Smooth muscle cell (in vitro differentiated cells): Measurements from ENCODE around the gene SERAC1. TPM values are rescaled to one million over a fixed set of nuclear protein-coding genes. Genes with fewer than 3 reads are reported as not detected.

Experiments used
- DNase-seq: peaks from one replicate; lab custom pipeline; 2025; ENCODE audit not compliant: unreplicated experiment; lab: John Stamatoyannopoulos, UW
- H2AFZ ChIP-seq: fragments of 200-600 bp; sonication (generic); 2 replicates; pipeline ENCODE4 v1.6.0; 2016; ENCODE audit warnings: antibody characterized with exemption, low read depth, mild to moderate bottlenecking
- H3F3A ChIP-seq: fragments of 200-600 bp; sonication (generic); 2 replicates; pipeline ENCODE4 v1.6.0; 2017; ENCODE audit warnings: antibody characterized with exemption, low read depth
- H3K27ac ChIP-seq: fragments of 200-600 bp; sonication (generic); 2 replicates; pipeline ENCODE4 v1.5.1; 2016; ENCODE audit warnings: low read depth, mild to moderate bottlenecking
- H3K27me3 ChIP-seq: fragments of 200-600 bp; sonication (generic); 2 replicates; pipeline ENCODE4 v1.6.1; 2016; ENCODE audit warnings: low read depth, mild to moderate bottlenecking
- H3K36me3 ChIP-seq: fragments of 200-600 bp; sonication (generic); 2 replicates; pipeline ENCODE4 v1.5.1; 2016; ENCODE audit warnings: low read depth
- H3K4me1 ChIP-seq: fragments of 200-600 bp; sonication (generic); 2 replicates; pipeline ENCODE4 v1.5.1; 2016; ENCODE audit warnings: low read depth
- H3K4me2 ChIP-seq: fragments of 200-600 bp; sonication (generic); 2 replicates; pipeline ENCODE4 v1.6.0; 2016; ENCODE audit warnings: mild to moderate bottlenecking
- H3K4me3 ChIP-seq: fragments of 200-600 bp; sonication (generic); 2 replicates; pipeline ENCODE4 v1.5.1; 2016; ENCODE audit warnings: mild to moderate bottlenecking
- H3K79me2 ChIP-seq: fragments of 200-600 bp; sonication (generic); 2 replicates; pipeline ENCODE4 v1.6.0; 2016; ENCODE audit warnings: low read depth, mild to moderate bottlenecking
- H3K9ac ChIP-seq: fragments of 200-600 bp; sonication (generic); 2 replicates; pipeline ENCODE4 v1.6.0; 2016; ENCODE audit warnings: low read depth
- H3K9me3 ChIP-seq: fragments of 200-600 bp; sonication (generic); replicated peaks from 2 replicates; pipeline ENCODE4 v1.5.1; 2016; ENCODE audit warnings: low read depth
- H4K20me1 ChIP-seq: fragments of 200-600 bp; sonication (generic); 2 replicates; pipeline ENCODE4 v1.6.0; 2016; ENCODE audit warnings: low read depth
- WGBS: methylation state at CpG from one replicate; pipeline ENCODE4 v1.1.7; 2016; ENCODE audit warnings: low lambda C conversion rate; 5-methylcytosine and 5-hydroxymethylcytosine counted together
- polyA plus RNA-seq: library from polyadenylated mRNA; unstranded; fragments of >200 nt; fragmentation: Nextera tagmentation; extraction: Ambion mirVana; gene quantifications from 2 replicates; pipeline ENCODE4 v1.2.1, GENCODE V29; 2016
- total RNA-seq: library from RNA; depleted of rRNA; stranded (reverse); fragments of >200 nt; gene quantifications from 2 replicates; pipeline ENCODE4 v1.2.3, GENCODE V29; 2014
- TF ChIP-seq, protein P1 (sequence below): fragments of 200-600 bp; sonication (generic); IDR thresholded peaks from 2 replicates; pipeline ENCODE4 v1.5.1; 2017; ENCODE audit warnings: borderline replicate concordance, mild to moderate bottlenecking, antibody characterized with exemption; ENCODE audit not compliant: insufficient read depth, poor library complexity, severe bottlenecking

SERAC1 gene
- total and polyA plus RNA-seq, 2 experiments from 2014 or later, result 2.6 to 5.6 TPM

DNA sequence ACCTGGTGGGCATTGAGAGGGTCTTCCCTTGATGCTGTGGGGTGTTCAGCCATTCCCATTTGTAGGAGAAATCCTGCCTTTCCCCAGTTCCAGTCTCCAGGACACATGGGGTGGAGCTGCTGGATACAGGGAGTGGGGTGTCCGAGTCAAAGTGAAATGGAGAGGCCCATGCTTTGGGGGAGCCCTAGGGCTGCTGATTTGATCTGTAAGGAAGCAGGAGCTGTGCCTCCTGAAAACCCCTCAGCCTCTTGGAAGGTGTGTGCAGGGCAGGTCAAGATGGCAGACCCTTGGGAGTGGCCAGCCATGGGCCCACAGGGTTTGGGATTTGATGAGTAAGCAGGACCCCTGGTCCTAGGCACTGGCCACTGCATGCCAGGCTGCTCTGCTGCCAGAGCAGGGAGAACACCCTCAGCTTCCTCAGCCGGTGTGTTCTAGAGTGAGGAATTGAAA lies 82.0 kb downstream of the SERAC1 start:
- no peaks in the 10 kb centered on the region for H3K79me2 ChIP-seq
- H3K4me2 ChIP-seq, result no peak overlapping the region
- TF ChIP-seq, protein P1, sequence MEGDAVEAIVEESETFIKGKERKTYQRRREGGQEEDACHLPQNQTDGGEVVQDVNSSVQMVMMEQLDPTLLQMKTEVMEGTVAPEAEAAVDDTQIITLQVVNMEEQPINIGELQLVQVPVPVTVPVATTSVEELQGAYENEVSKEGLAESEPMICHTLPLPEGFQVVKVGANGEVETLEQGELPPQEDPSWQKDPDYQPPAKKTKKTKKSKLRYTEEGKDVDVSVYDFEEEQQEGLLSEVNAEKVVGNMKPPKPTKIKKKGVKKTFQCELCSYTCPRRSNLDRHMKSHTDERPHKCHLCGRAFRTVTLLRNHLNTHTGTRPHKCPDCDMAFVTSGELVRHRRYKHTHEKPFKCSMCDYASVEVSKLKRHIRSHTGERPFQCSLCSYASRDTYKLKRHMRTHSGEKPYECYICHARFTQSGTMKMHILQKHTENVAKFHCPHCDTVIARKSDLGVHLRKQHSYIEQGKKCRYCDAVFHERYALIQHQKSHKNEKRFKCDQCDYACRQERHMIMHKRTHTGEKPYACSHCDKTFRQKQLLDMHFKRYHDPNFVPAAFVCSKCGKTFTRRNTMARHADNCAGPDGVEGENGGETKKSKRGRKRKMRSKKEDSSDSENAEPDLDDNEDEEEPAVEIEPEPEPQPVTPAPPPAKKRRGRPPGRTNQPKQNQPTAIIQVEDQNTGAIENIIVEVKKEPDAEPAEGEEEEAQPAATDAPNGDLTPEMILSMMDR, result no peak
- H3K36me3 ChIP-seq, result peaks cover 5% of the 10 kb centered on the region
- no peak overlapping the region for H3K4me3 ChIP-seq
- H3K27me3 ChIP-seq, result no peaks in the 10 kb centered on the region
- no peak overlapping the region for H3K9ac ChIP-seq
- no peaks in the 10 kb centered on the region for H4K20me1 ChIP-seq
- WGBS, result 87% methylated on average over 2 of the region's 2 CpGs
- no peaks in the 10 kb centered on the region for H3K9me3 ChIP-seq
- H3K4me1 ChIP-seq, result no peaks in the 10 kb centered on the region
- H2AFZ ChIP-seq, result no peak overlapping the region
- H3K27ac ChIP-seq, result no peak overlapping the region
- no peak for DNase-seq
- H3F3A ChIP-seq, result no peaks in the 10 kb centered on the region

- H3F3A ChIP-seq, result no peaks in the 10 kb centered on the region
- no peak overlapping the region for H2AFZ ChIP-seq
- H3K9ac ChIP-seq, result no peak overlapping the region
- no peak overlapping the region for H3K4me2 ChIP-seq
- no peak overlapping the region for H3K4me3 ChIP-seq
- H4K20me1 ChIP-seq, result no peaks in the 10 kb centered on the region
- H3K79me2 ChIP-seq, result no peaks in the 10 kb centered on the region
- TF ChIP-seq, protein P1, result no peak
- DNase-seq, result no peak
- 93% methylated on average over 21 of the region's 21 CpGs for WGBS
- H3K27me3 ChIP-seq, result no peaks in the 10 kb centered on the region
- peaks cover 5% of the 10 kb centered on the region for H3K36me3 ChIP-seq
- H3K27ac ChIP-seq, result no peak overlapping the region
- no peaks in the 10 kb centered on the region for H3K4me1 ChIP-seq
- no peaks in the 10 kb centered on the region for H3K9me3 ChIP-seq
These were observed 82.6 kb downstream of the SERAC1 start for GRCh38 chr6:158085261-158086053.

GRCh38 chr6:158083455-158084325 lies 84.4 kb downstream of the SERAC1 start:
- DNase-seq, result no peak

More at GRCh38 chr6:158083455-158084325, 84.4 kb downstream of the SERAC1 start:
- TF ChIP-seq, protein P1, result no peak
- H3K4me1 ChIP-seq, result no peaks in the 10 kb centered on the region
- H3K27ac ChIP-seq, result no peak overlapping the region
- WGBS, result 87% methylated on average over 23 of the region's 23 CpGs
- no peak overlapping the region for H3K4me2 ChIP-seq
- H3K36me3 ChIP-seq, result peaks cover 5% of the 10 kb centered on the region
- H3K9me3 ChIP-seq, result no peaks in the 10 kb centered on the region
- no peaks in the 10 kb centered on the region for H4K20me1 ChIP-seq
- no peaks in the 10 kb centered on the region for H3K27me3 ChIP-seq
- no peak overlapping the region for H3K4me3 ChIP-seq
- no peaks in the 10 kb centered on the region for H3K79me2 ChIP-seq
- H2AFZ ChIP-seq, result no peak overlapping the region
- H3K9ac ChIP-seq, result no peak overlapping the region
- no peaks in the 10 kb centered on the region for H3F3A ChIP-seq
